ENCODE results near the gene LCN1.
"Not testable (repeated sequence)": the region's sequence is repeated elsewhere in the genome, so short reads cannot be mapped to it uniquely, and the experiment has no call there.

LCN1 gene

GRCh38 chr9:135531096-135531495, 9.9 kb downstream of the LCN1 start:
- no peak for DNase-seq (ENCODE audit: low read depth in 2 of 2)
- no peak overlapping the region for H3K4me3 ChIP-seq (replicated peaks in 1 of 2; ENCODE audit: low read depth in 2 of 2, low read length in 2 of 2)
- TF ChIP-seq CTCF (IDR thresholded peaks at IDR 0.05; ENCODE audit: low read depth, low read length): no peak

DNA sequence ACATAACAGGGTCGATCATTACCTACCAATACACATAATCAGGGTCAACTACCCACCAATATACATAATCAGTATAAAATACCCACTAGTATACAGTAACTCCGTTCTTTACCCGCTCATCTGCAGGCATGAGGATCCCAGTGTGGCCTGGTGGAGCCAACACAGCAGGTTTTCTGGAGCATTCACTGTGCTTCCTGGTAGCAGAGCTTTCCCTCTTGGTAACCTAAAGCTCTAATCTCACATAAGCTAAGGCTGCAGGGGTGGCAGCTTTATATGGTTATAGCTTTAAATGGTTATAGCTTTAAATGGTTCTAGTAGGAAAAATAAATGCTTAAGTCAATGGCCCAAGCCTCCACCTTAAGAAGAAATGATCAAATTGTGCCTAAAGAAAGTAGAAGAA, 11.9 kb downstream of the LCN1 start:
- no peak for DNase-seq (ENCODE audit: low read depth in 2 of 2)
- no peak overlapping the region for H3K4me3 ChIP-seq (replicated peaks in 1 of 2; ENCODE audit: low read depth in 2 of 2, low read length in 2 of 2)
- TF ChIP-seq CTCF (IDR thresholded peaks at IDR 0.05; ENCODE audit: low read depth, low read length): no peak

GRCh38 chr9:135533674-135534073, 12.4 kb downstream of the LCN1 start:
- H3K4me3 ChIP-seq (replicated peaks in 1 of 2; ENCODE audit: low read depth in 2 of 2, low read length in 2 of 2): no peak overlapping the region
- TF ChIP-seq CTCF (IDR thresholded peaks at IDR 0.05; ENCODE audit: low read depth, low read length): no peak
- no peak for DNase-seq (ENCODE audit: low read depth in 2 of 2)

GRCh38 chr9:135534192-135534711, 13.0 kb downstream of the LCN1 start:
- H3K4me3 ChIP-seq (replicated peaks in 1 of 2; ENCODE audit: low read depth in 2 of 2, low read length in 2 of 2); DNase-seq (ENCODE audit: low read depth in 2 of 2): not testable (repeated sequence)

- not testable (repeated sequence) for DNase-seq (ENCODE audit: low read depth in 2 of 2); H3K4me3 ChIP-seq (replicated peaks in 1 of 2; ENCODE audit: low read depth in 2 of 2, low read length in 2 of 2)
These were observed 13.6 kb downstream of the LCN1 start for GRCh38 chr9:135534826-135535225.

DNA sequence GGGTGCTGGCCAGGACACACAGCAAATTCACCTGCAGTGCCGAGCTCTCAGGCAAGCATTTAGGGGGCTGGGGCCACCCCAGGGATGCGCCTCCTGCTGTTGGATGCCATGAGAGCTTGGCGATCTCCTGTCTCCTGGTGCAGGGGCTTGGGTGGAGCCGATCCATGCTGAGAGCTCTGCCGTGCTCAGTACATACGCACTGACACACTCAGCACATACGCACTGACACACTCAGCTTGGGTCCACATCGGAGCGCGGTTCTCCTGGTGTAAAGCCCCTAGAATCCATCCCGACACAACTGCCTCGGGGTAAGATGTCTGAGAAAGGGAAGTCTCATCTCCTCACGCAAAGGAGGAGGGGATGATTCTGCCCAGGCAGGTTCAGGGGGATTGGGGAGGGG, 14.4 kb downstream of the LCN1 start:
- not testable (repeated sequence) for DNase-seq (ENCODE audit: low read depth in 2 of 2); H3K4me3 ChIP-seq (replicated peaks in 1 of 2; ENCODE audit: low read depth in 2 of 2, low read length in 2 of 2)

GRCh38 chr9:135536216-135536615, 15.0 kb downstream of the LCN1 start:
- no peak overlapping the region for H3K4me3 ChIP-seq (replicated peaks in 1 of 2; ENCODE audit: low read depth in 2 of 2, low read length in 2 of 2)
- TF ChIP-seq CTCF (IDR thresholded peaks at IDR 0.05; ENCODE audit: low read depth, low read length): no peak
- peak; percentile 47 to 58 for DNase-seq (ENCODE audit: low read depth in 2 of 2)

GRCh38 chr9:135543262-135543894, 22.1 kb downstream of the LCN1 start:
- peak; percentile 54 to 63 for DNase-seq (ENCODE audit: low read depth in 2 of 2)
- H3K4me3 ChIP-seq (replicated peaks in 1 of 2; ENCODE audit: low read depth in 2 of 2, low read length in 2 of 2): not testable (repeated sequence)

DNA sequence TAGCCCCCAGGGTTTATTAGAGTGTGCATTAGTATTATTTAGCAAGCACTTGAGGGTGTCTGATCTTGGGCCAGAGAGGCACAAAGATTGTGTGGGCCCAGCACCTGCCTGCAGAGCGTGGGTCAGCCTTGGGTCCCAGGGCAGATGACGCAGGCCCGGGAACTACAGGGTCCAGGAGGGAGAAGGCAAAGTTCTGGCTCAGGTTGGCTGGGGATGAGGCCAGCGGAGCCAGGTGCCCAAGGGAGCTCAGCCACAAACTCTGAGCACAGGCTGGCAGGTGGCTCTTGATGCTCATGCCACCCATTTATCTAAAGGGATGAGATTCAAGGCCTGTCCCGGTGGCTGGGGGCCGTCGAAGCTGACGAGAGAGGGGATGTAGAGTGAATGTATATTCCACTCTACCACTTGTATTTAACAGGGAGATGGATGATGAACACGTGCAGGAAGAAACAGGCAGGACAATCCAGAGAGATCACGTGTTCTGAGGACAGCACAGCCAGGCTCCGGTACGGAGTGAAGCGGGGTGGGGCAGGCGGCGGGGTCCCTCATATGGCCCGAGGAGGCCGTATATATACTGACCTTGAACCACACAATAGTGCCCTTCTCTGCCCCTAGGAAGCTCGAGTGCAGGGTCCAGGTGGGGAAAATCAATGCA, 23.9 kb downstream of the LCN1 start:
- H3K4me3 ChIP-seq (replicated peaks in 1 of 2; ENCODE audit: low read depth in 2 of 2, low read length in 2 of 2): no peak overlapping the region
- no peak for DNase-seq (ENCODE audit: low read depth in 2 of 2)
- no peak for TF ChIP-seq CTCF (IDR thresholded peaks at IDR 0.05; ENCODE audit: low read depth, low read length)

- H3K4me3 ChIP-seq (replicated peaks in 1 of 2; ENCODE audit: low read depth in 2 of 2, low read length in 2 of 2); DNase-seq (ENCODE audit: low read depth in 2 of 2): not testable (repeated sequence)
These were observed 24.5 kb downstream of the LCN1 start, which contains the start of gene OBP2A for GRCh38 chr9:135545646-135546176. TSS of gene OBP2A (plus strand) at chr9:135546126. CDS start at chr9:135546181, 55 bp downstream.

GRCh38 chr9:135546792-135547617, 25.8 kb downstream of the LCN1 start:
- not testable (repeated sequence) for DNase-seq (ENCODE audit: low read depth in 2 of 2)

More at GRCh38 chr9:135546792-135547617, 25.8 kb downstream of the LCN1 start:
- H3K4me3 ChIP-seq (replicated peaks in 1 of 2; ENCODE audit: low read depth in 2 of 2, low read length in 2 of 2): not testable (repeated sequence)

Measured in cardiac fibroblast (primary cell).